ENCODE data around the gene BBX. TPM values are rescaled to one million over a fixed set of nuclear protein-coding genes. Genes with fewer than 3 reads are reported as not detected.
"Not testable (repeated sequence)": the region's sequence is repeated elsewhere in the genome, so short reads cannot be mapped to it uniquely, and the experiment has no call there.

The BBX gene
- total RNA-seq, 1 experiment from 2014 or later = 45.0 TPM

GRCh38 chr3:107565244-107565643 lies 42.5 kb downstream of the BBX start:
- ATAC-seq, H3K9me3 Mint-ChIP-seq: not testable (repeated sequence)
- CTCF ChIA-PET = interaction anchor here (1.4 kb wide), 1 partner anchor 144 kb away, joined by 4 read pairs; no protein-coding TSS in a partner anchor

GRCh38 chr3:107571089-107571488 lies 48.3 kb downstream of the BBX start:
- ATAC-seq; H3K4me3 Mint-ChIP-seq; H3K9me3 Mint-ChIP-seq; CTCF ChIA-PET; POLR2A ChIA-PET; H3K36me3 Mint-ChIP-seq; H3K27me3 Mint-ChIP-seq (ENCODE audit: low read depth); DNase-seq (ENCODE audit: low spot score): not testable (repeated sequence)
- Mint-ChIP-seq H3K27ac (peak overlapping the region; percentile 45; the same call in 1 of the 2 replicates), H3K4me1 (peaks cover 27% of the 10 kb centered on the region)

More at GRCh38 chr3:107565244-107565643, 42.5 kb downstream of the BBX start:
- TF ChIP-seq ZNF121 (CRISPR knock-in tag; IDR thresholded peaks at IDR 0.05) (0 out of 2 replicates have a peak, but pooled peaks have one; percentile 42), HMGA2 (CRISPR knock-in tag; IDR thresholded peaks at IDR 0.05) (peak; percentile 70)
- H3K36me3 Mint-ChIP-seq; POLR2A ChIA-PET; H3K27ac Mint-ChIP-seq; DNase-seq (ENCODE audit: low spot score); H3K4me3 Mint-ChIP-seq; H3K27me3 Mint-ChIP-seq (ENCODE audit: low read depth): not testable (repeated sequence)
- H3K4me1 Mint-ChIP-seq = peaks cover 34% of the 10 kb centered on the region

DNA sequence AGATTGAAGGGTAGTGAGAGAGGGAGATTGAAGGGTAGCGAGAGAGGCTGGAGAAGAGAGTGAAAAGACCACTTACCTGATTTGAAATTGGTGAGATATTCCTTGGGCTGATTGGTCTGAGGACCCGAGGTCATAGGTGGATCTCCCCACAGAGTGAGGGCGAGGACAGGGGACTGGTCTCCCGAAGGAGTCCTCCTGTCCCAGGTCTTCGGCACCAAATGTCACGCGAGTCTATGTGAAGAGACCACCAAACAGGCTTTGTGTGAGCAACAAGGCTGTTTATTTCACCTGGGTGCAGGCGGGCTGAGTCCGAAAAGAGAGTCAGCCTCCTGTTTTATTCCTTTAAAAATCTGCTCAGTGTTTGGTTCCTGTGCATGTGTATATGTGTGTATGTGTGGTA lies 48.7 kb downstream of the BBX start:
- CTCF ChIA-PET = not testable (repeated sequence)

DNA sequence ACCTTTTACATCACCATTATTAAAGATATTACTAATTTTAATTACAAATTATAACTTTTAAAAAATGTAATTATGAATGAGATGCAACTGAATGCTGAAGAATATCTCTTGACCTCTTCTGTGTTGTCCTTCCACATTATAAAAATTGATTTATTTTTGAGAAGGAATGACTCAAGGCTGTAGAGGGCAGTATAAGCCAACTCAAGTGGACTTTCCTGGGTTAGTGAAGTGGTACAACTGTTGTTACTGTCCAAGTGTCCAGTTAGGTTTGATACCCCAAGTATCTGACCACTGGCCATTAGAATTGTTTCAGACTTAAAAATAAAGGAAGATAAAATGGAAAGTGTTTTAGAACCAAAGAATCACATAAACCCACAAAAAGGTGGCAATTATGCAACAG lies 51.9 kb downstream of the BBX start:
- Mint-ChIP-seq H3K9me3 (no peaks in the 10 kb centered on the region; the same call in 1 of the 2 replicates), H3K27me3 (ENCODE audit: low read depth) (no peaks in the 10 kb centered on the region), H3K4me1 (peaks cover 39% of the 10 kb centered on the region), H3K4me3 (no peak overlapping the region), H3K27ac (no peak overlapping the region), H3K36me3 (no peaks in the 10 kb centered on the region)
- ATAC-seq (peak; percentile 40; the same call in 1 of the 2 replicates), DNase-seq (ENCODE audit: low spot score) (no peak)
- ChIA-PET POLR2A (no interaction called here), CTCF (interaction anchor here (1.2 to 2.1 kb wide), 7 partner anchors 15 to 353 kb away, joined by 3 to 9 read pairs (median 4); no protein-coding TSS in a partner anchor)
- TF ChIP-seq, protein P1, sequence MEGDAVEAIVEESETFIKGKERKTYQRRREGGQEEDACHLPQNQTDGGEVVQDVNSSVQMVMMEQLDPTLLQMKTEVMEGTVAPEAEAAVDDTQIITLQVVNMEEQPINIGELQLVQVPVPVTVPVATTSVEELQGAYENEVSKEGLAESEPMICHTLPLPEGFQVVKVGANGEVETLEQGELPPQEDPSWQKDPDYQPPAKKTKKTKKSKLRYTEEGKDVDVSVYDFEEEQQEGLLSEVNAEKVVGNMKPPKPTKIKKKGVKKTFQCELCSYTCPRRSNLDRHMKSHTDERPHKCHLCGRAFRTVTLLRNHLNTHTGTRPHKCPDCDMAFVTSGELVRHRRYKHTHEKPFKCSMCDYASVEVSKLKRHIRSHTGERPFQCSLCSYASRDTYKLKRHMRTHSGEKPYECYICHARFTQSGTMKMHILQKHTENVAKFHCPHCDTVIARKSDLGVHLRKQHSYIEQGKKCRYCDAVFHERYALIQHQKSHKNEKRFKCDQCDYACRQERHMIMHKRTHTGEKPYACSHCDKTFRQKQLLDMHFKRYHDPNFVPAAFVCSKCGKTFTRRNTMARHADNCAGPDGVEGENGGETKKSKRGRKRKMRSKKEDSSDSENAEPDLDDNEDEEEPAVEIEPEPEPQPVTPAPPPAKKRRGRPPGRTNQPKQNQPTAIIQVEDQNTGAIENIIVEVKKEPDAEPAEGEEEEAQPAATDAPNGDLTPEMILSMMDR (IDR thresholded peaks at IDR 0.05) = 0 out of 2 replicates have a peak, but pooled peaks have one; percentile 23
- TF ChIP-seq TEAD1 (CRISPR knock-in tag; IDR thresholded peaks at IDR 0.05) = no peak

More for the DNA sequence above, 48.7 kb downstream of the BBX start:
- DNase-seq (ENCODE audit: low spot score); H3K27me3 Mint-ChIP-seq (ENCODE audit: low read depth); H3K9me3 Mint-ChIP-seq; H3K4me3 Mint-ChIP-seq; ATAC-seq; H3K36me3 Mint-ChIP-seq; POLR2A ChIA-PET: not testable (repeated sequence)
- H3K4me1 Mint-ChIP-seq = peaks cover 27% of the 10 kb centered on the region
- peak overlapping the region; percentile 45; the same call in 1 of the 2 replicates for H3K27ac Mint-ChIP-seq

DNA sequence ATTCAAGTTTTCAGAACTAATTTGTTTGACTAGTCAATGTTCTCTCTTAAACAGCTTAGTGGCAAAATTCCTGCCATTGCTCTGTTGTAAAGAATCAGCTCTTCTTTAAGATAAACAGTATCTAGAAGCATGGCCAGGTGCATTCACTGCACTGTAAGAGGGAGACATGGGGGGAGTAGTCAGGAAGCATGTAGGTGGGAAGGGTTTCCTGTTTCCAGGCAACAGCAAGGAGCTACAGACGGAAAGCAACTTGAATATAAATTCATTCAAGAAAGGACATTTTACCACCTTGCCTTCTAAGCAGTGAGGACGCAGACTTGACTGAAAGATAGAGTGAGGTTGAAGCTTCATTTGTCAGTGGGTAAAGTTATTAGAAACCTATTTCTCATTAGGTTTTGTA lies 55.3 kb downstream of the BBX start:
- Mint-ChIP-seq H3K9me3 (no peaks in the 10 kb centered on the region), H3K4me1 (peaks cover 39% of the 10 kb centered on the region), H3K27ac (peak overlapping the region; percentile 2), H3K27me3 (ENCODE audit: low read depth) (no peaks in the 10 kb centered on the region), H3K4me3 (no peak overlapping the region), H3K36me3 (no peaks in the 10 kb centered on the region)
- no peak for DNase-seq (ENCODE audit: low spot score)
- ChIA-PET POLR2A (interaction anchor here (1.2 kb wide), 1 partner anchor 20 kb away, joined by 3 read pairs; no protein-coding TSS in a partner anchor), CTCF (interaction anchor here (0.6 to 2.2 kb wide), 14 partner anchors 18 to 342 kb away, joined by 3 to 20 read pairs (median 4); no protein-coding TSS in a partner anchor)
- TF ChIP-seq ZNF121 (CRISPR knock-in tag; IDR thresholded peaks at IDR 0.05) (0 out of 2 replicates have a peak, but pooled peaks have one; percentile 13), ETV6 (CRISPR knock-in tag; IDR thresholded peaks at IDR 0.05) (no peak), ZNF423 (CRISPR knock-in tag; IDR thresholded peaks at IDR 0.05) (no peak), MXD4 (CRISPR knock-in tag; IDR thresholded peaks at IDR 0.05; ENCODE audit: borderline replicate concordance) (0 out of 2 replicates have a peak, but pooled peaks have one; percentile 5)
- TF ChIP-seq, protein P2, sequence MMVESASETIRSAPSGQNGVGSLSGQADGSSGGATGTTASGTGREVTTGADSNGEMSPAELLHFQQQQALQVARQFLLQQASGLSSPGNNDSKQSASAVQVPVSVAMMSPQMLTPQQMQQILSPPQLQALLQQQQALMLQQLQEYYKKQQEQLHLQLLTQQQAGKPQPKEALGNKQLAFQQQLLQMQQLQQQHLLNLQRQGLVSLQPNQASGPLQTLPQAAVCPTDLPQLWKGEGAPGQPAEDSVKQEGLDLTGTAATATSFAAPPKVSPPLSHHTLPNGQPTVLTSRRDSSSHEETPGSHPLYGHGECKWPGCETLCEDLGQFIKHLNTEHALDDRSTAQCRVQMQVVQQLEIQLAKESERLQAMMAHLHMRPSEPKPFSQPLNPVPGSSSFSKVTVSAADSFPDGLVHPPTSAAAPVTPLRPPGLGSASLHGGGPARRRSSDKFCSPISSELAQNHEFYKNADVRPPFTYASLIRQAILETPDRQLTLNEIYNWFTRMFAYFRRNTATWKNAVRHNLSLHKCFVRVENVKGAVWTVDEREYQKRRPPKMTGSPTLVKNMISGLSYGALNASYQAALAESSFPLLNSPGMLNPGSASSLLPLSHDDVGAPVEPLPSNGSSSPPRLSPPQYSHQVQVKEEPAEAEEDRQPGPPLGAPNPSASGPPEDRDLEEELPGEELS (CRISPR knock-in tag; IDR thresholded peaks at IDR 0.05) = no peak
- ATAC-seq = peak; percentile 64

DNA sequence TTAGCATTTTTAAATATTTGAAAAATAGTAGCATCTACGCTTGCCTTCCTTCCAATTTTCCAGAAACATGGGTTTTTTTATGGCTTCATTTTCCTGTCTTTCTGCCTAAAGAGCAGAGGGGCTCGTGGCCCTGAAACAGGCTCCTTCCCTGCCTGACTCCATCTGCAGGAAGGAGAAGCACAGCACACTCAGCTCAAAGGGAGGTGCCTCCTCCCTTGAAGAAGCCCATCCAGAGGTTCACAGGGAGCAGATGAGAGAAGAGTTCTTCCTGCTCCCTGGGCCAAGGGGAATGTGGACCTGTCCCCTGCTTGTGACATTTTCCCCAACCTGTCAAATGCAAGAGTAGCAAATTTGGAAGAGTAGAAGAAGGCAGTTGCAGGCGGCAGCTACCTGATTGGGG lies 55.8 kb downstream of the BBX start:
- POLR2A ChIA-PET = interaction anchor here (0.5 to 1.2 kb wide), 2 partner anchors 19 to 607 kb away, joined by 3 to 4 read pairs; no protein-coding TSS in a partner anchor
- DNase-seq (ENCODE audit: low spot score) (no peak), ATAC-seq (peak; percentile 92)
- H3K27me3 Mint-ChIP-seq (ENCODE audit: low read depth) = no peaks in the 10 kb centered on the region
- H3K9me3 Mint-ChIP-seq = no peaks in the 10 kb centered on the region
- H3K4me3 Mint-ChIP-seq = no peak overlapping the region
- H3K36me3 Mint-ChIP-seq = no peaks in the 10 kb centered on the region
- peaks cover 39% of the 10 kb centered on the region for H3K4me1 Mint-ChIP-seq
- CTCF ChIA-PET = interaction anchor here (0.6 to 2.2 kb wide), 15 partner anchors 14 to 343 kb away, joined by 3 to 20 read pairs (median 4); no protein-coding TSS in a partner anchor
- peak overlapping the region; percentile 80 for H3K27ac Mint-ChIP-seq
- TF ChIP-seq KAT7 (CRISPR knock-in tag; IDR thresholded peaks at IDR 0.05; ENCODE audit: borderline replicate concordance) (no peak), ESRRA (CRISPR knock-in tag; IDR thresholded peaks at IDR 0.05; ENCODE audit: borderline replicate concordance) (no peak), E2F4 (CRISPR knock-in tag; IDR thresholded peaks at IDR 0.05; ENCODE audit: borderline replicate concordance, low read depth) (no peak), NFATC4 (CRISPR knock-in tag; IDR thresholded peaks at IDR 0.05) (no peak)
- TF ChIP-seq, protein P3, sequence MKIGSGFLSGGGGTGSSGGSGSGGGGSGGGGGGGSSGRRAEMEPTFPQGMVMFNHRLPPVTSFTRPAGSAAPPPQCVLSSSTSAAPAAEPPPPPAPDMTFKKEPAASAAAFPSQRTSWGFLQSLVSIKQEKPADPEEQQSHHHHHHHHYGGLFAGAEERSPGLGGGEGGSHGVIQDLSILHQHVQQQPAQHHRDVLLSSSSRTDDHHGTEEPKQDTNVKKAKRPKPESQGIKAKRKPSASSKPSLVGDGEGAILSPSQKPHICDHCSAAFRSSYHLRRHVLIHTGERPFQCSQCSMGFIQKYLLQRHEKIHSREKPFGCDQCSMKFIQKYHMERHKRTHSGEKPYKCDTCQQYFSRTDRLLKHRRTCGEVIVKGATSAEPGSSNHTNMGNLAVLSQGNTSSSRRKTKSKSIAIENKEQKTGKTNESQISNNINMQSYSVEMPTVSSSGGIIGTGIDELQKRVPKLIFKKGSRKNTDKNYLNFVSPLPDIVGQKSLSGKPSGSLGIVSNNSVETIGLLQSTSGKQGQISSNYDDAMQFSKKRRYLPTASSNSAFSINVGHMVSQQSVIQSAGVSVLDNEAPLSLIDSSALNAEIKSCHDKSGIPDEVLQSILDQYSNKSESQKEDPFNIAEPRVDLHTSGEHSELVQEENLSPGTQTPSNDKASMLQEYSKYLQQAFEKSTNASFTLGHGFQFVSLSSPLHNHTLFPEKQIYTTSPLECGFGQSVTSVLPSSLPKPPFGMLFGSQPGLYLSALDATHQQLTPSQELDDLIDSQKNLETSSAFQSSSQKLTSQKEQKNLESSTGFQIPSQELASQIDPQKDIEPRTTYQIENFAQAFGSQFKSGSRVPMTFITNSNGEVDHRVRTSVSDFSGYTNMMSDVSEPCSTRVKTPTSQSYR (CRISPR knock-in tag; IDR thresholded peaks at IDR 0.05) = no peak

Measured in WTC11 (cell line).